HAP-1 (cell line): ENCODE data around the gene SLC44A5.
"Not testable (repeated sequence)": the region's sequence is repeated elsewhere in the genome, so short reads cannot be mapped to it uniquely, and the experiment has no call there.

ENCODE experiments used
- DNase-seq, 2 experiments: peaks; one replicate each; pipeline ENCODE4 v3.0.0-alpha.2; 2016 to 2020; ENCODE audit warnings: low spot score in 2 of 2
- H3K27me3 ChIP-seq: fragments of 250-450 bp; sonication (Bioruptor Pico); 2 replicates; pipeline ENCODE4 v1.5.1; 2020; ENCODE audit warnings: low read depth, mild to moderate bottlenecking, moderate library complexity
- H3K36me3 ChIP-seq: fragments of 250-450 bp; sonication (Bioruptor Pico); replicated peaks from 2 replicates; pipeline ENCODE4 v1.5.1; 2020; ENCODE audit warnings: mild to moderate bottlenecking
- H3K4me1 ChIP-seq: fragments of 250-450 bp; sonication (Bioruptor Pico); 2 replicates; pipeline ENCODE4 v1.5.1; 2020; ENCODE audit warnings: mild to moderate bottlenecking
- H3K4me3 ChIP-seq: fragments of 250-450 bp; sonication (Bioruptor Pico); 2 replicates; pipeline ENCODE4 v1.5.1; 2020; ENCODE audit warnings: mild to moderate bottlenecking, moderate library complexity
- H3K9me3 ChIP-seq: fragments of 250-450 bp; sonication (Bioruptor Pico); 2 replicates; pipeline ENCODE4 v1.5.1; 2020; ENCODE audit warnings: mild to moderate bottlenecking, moderate library complexity
- in situ Hi-C: fragments of 300-500 bp; cut with MboI; formaldehyde crosslinking; loops from 3 replicates; pipeline ENCODE4 v1.14.3; 2020; ENCODE audit warnings: low sequenced_read_pairs, inconsistent platforms, mixed read lengths

The SLC44A5 gene

GRCh38 chr1:75394386-75395139 lies 216.4 kb downstream of the SLC44A5 start:
- H3K4me3 ChIP-seq = no peak overlapping the region
- no peaks in the 10 kb centered on the region for H3K9me3 ChIP-seq
- DNase-seq = no peak
- H3K27me3 ChIP-seq = no peaks in the 10 kb centered on the region
- in situ Hi-C loops = no loop called here
- H3K36me3 ChIP-seq = no peaks in the 10 kb centered on the region
- no peaks in the 10 kb centered on the region for H3K4me1 ChIP-seq

- Histone ChIP-seq H3K27me3 (no peaks in the 10 kb centered on the region), H3K36me3 (no peaks in the 10 kb centered on the region), H3K4me3 (no peak overlapping the region), H3K4me1 (no peaks in the 10 kb centered on the region), H3K9me3 (no peaks in the 10 kb centered on the region)
- in situ Hi-C loops = no loop called here
- DNase-seq = no peak
Observed at GRCh38 chr1:75392278-75392677, 218.6 kb downstream of the SLC44A5 start.

GRCh38 chr1:75375476-75376447 lies 235.2 kb downstream of the SLC44A5 start:
- not testable (repeated sequence) for H3K27me3 ChIP-seq

GRCh38 chr1:75373542-75374159 lies 237.3 kb downstream of the SLC44A5 start:
- H3K4me3 ChIP-seq = no peak overlapping the region
- DNase-seq = no peak
- in situ Hi-C loops = no loop called here
- no peaks in the 10 kb centered on the region for H3K36me3 ChIP-seq
- peaks cover 8% of the 10 kb centered on the region for H3K4me1 ChIP-seq
- H3K9me3 ChIP-seq = peaks cover 4% of the 10 kb centered on the region; the same call in 1 of the 2 replicates
- no peaks in the 10 kb centered on the region for H3K27me3 ChIP-seq

More at GRCh38 chr1:75375476-75376447, 235.2 kb downstream of the SLC44A5 start:
- H3K9me3 ChIP-seq, H3K4me3 ChIP-seq, in situ Hi-C loops, H3K4me1 ChIP-seq, DNase-seq, H3K36me3 ChIP-seq: not testable (repeated sequence)

- H3K4me1 ChIP-seq = no peaks in the 10 kb centered on the region
- H3K9me3 ChIP-seq = no peaks in the 10 kb centered on the region; the same call in 1 of the 2 replicates
- in situ Hi-C loops = no loop called here
- H3K4me3 ChIP-seq = no peak overlapping the region
- no peak for DNase-seq
- no peaks in the 10 kb centered on the region for H3K27me3 ChIP-seq
- H3K36me3 ChIP-seq = no peaks in the 10 kb centered on the region
Observed at GRCh38 chr1:75366595-75366994, 244.3 kb downstream of the SLC44A5 start.

GRCh38 chr1:75361260-75361659 lies 249.7 kb downstream of the SLC44A5 start:
- DNase-seq = no peak
- in situ Hi-C loops = no loop called here
- Histone ChIP-seq H3K36me3 (no peaks in the 10 kb centered on the region), H3K9me3 (no peaks in the 10 kb centered on the region), H3K4me3 (no peak overlapping the region), H3K4me1 (0 out of 2 replicates have a peak, but pooled peaks cover 3% of the 10 kb centered on the region), H3K27me3 (no peaks in the 10 kb centered on the region)

- DNase-seq, in situ Hi-C loops, H3K36me3 ChIP-seq, H3K9me3 ChIP-seq, H3K4me1 ChIP-seq, H3K4me3 ChIP-seq, H3K27me3 ChIP-seq: not testable (repeated sequence)
Observed at GRCh38 chr1:75354267-75354666, 256.6 kb downstream of the SLC44A5 start.

- no peak for DNase-seq
- H3K4me1 ChIP-seq = no peaks in the 10 kb centered on the region
Observed at GRCh38 chr1:75353051-75353450, 257.9 kb downstream of the SLC44A5 start.

GRCh38 chr1:75345538-75346292 lies 265.2 kb downstream of the SLC44A5 start:
- in situ Hi-C loops = no loop called here
- H3K4me3 ChIP-seq = no peak overlapping the region
- H3K36me3 ChIP-seq = no peaks in the 10 kb centered on the region
- H3K4me1 ChIP-seq = peaks cover 28% of the 10 kb centered on the region
- no peaks in the 10 kb centered on the region for H3K27me3 ChIP-seq
- no peak for DNase-seq
- no peaks in the 10 kb centered on the region for H3K9me3 ChIP-seq

More at GRCh38 chr1:75353051-75353450, 257.9 kb downstream of the SLC44A5 start:
- no peak overlapping the region for H3K4me3 ChIP-seq
- H3K36me3 ChIP-seq = no peaks in the 10 kb centered on the region
- H3K9me3 ChIP-seq = no peaks in the 10 kb centered on the region
- H3K27me3 ChIP-seq = no peaks in the 10 kb centered on the region
- in situ Hi-C loops = no loop called here

GRCh38 chr1:75342786-75343185 lies 268.1 kb downstream of the SLC44A5 start:
- Histone ChIP-seq H3K36me3 (no peaks in the 10 kb centered on the region), H3K27me3 (no peaks in the 10 kb centered on the region), H3K4me1 (peaks cover 43% of the 10 kb centered on the region), H3K9me3 (no peaks in the 10 kb centered on the region), H3K4me3 (no peak overlapping the region)
- peak; percentile 68 to 95 for DNase-seq
- in situ Hi-C loops = no loop called here

GRCh38 chr1:75341537-75341936 lies 269.4 kb downstream of the SLC44A5 start:
- Histone ChIP-seq H3K9me3 (no peaks in the 10 kb centered on the region), H3K4me3 (no peak overlapping the region), H3K27me3 (no peaks in the 10 kb centered on the region), H3K4me1 (peaks cover 43% of the 10 kb centered on the region), H3K36me3 (no peaks in the 10 kb centered on the region)
- no peak for DNase-seq
- in situ Hi-C loops = no loop called here

- no peaks in the 10 kb centered on the region for H3K9me3 ChIP-seq
- peak; percentile 63 to 79 for DNase-seq
- peaks cover 35% of the 10 kb centered on the region for H3K4me1 ChIP-seq
- in situ Hi-C loops = no loop called here
- H3K4me3 ChIP-seq = no peak overlapping the region
- H3K36me3 ChIP-seq = no peaks in the 10 kb centered on the region
- no peaks in the 10 kb centered on the region for H3K27me3 ChIP-seq
Observed at GRCh38 chr1:75338616-75339483, 272.1 kb downstream of the SLC44A5 start.
